H1 (cell line): ENCODE results near the gene CNTD1.

Experiments
- CTCF ChIP-seq, 3 experiments: IDR thresholded peaks; 1 replicate in 2 of 3; 2 replicates in 1 of 3; pipeline versions ENCODE4 v1.5.1 to v1.6.1; 2011; ENCODE audit warnings: low read length in 3 of 3, mild to moderate bottlenecking in 3 of 3, inconsistent platforms in 2 of 3, low read depth in 1 of 3, moderate library complexity in 1 of 3; ENCODE audit not compliant: insufficient read depth in 1 of 3; ENCODE audit errors: control extremely low read depth in 1 of 3
- EZH2 ChIP-seq: fragments of 200-600 bp; sonication (generic); IDR thresholded peaks from 2 replicates; pipeline ENCODE4 v1.7.1; 2012; ENCODE audit warnings: low read depth, mild to moderate bottlenecking, moderate library complexity, low read length, inconsistent platforms; ENCODE audit not compliant: severe bottlenecking
- TAF1 ChIP-seq: IDR thresholded peaks from 2 replicates; pipeline ENCODE4 v1.6.1; 2011; ENCODE audit warnings: mild to moderate bottlenecking, low read depth, low read length
- TCF12 ChIP-seq: IDR thresholded peaks from 2 replicates; pipeline ENCODE4 v1.6.1; 2011; ENCODE audit warnings: low read depth, mild to moderate bottlenecking, low read length

GRCh38 chr17:42849451-42850181 is 51.0 kb downstream of the CNTD1 start:
- TF ChIP-seq CTCF (IDR thresholded peaks at IDR 0.05; ENCODE audit: control extremely low read depth in 1 of 3, insufficient read depth in 1 of 3, low read depth in 1 of 3, low read length in 3 of 3), result no peak
- no peak for TF ChIP-seq EZH2
- TF ChIP-seq TAF1, result no peak
- no peak for TF ChIP-seq TCF12
